Endothelial cell (in vitro differentiated cells): Measurements from ENCODE around the gene MYO3B. TPM values are rescaled to one million over a fixed set of nuclear protein-coding genes. Genes with fewer than 3 reads are reported as not detected.
"Not testable (repeated sequence)": the region's sequence is repeated elsewhere in the genome, so short reads cannot be mapped to it uniquely, and the experiment has no call there.

Experiments used
- DNase-seq: peaks from one replicate; pipeline ENCODE4 v3.0.0; 2021; ENCODE audit warnings: low spot score
- H3K27ac Mint-ChIP-seq: one replicate; pipeline ENCODE4 v1.8.0; 2021; ENCODE audit warnings: mixed read lengths, inconsistent platforms; ENCODE audit not compliant: unreplicated experiment
- H3K27me3 Mint-ChIP-seq: one replicate; pipeline ENCODE4 v1.8.0; 2021; ENCODE audit warnings: mild to moderate bottlenecking, moderate library complexity, mixed read lengths, inconsistent platforms; ENCODE audit not compliant: unreplicated experiment
- H3K36me3 Mint-ChIP-seq: one replicate; pipeline ENCODE4 v1.8.0; 2021; ENCODE audit warnings: mild to moderate bottlenecking, low read depth, mixed read lengths, inconsistent platforms; ENCODE audit not compliant: unreplicated experiment
- H3K4me1 Mint-ChIP-seq: one replicate; pipeline ENCODE4 v1.8.0; 2021; ENCODE audit warnings: mild to moderate bottlenecking, mixed read lengths, inconsistent platforms; ENCODE audit not compliant: unreplicated experiment
- H3K4me3 Mint-ChIP-seq: one replicate; pipeline ENCODE4 v1.8.0; 2021; ENCODE audit warnings: mild to moderate bottlenecking, mixed read lengths, inconsistent platforms; ENCODE audit not compliant: unreplicated experiment
- H3K9me3 Mint-ChIP-seq: one replicate; pipeline ENCODE4 v1.8.0; 2021; ENCODE audit warnings: mixed read lengths, inconsistent platforms; ENCODE audit not compliant: unreplicated experiment
- total RNA-seq: library from RNA; stranded (reverse); fragmentation: NEBNext Ultra II Directional; extraction: Animal tissue kit (Norgen Biotek cat#: 25700); gene quantifications from one replicate; pipeline ENCODE4 v1.2.1, GENCODE V29; 2021; ENCODE audit not compliant: unreplicated experiment
- TF ChIP-seq, protein P1 (sequence below): fragments of 200-600 bp; sonication (generic); IDR thresholded peaks from one replicate; pipeline ENCODE4 v1.5.0; 2021; ENCODE audit warnings: antibody characterized with exemption; ENCODE audit not compliant: unreplicated experiment

The MYO3B gene
- total RNA-seq, 1 donor from 2014 or later: 1.3 TPM

DNA sequence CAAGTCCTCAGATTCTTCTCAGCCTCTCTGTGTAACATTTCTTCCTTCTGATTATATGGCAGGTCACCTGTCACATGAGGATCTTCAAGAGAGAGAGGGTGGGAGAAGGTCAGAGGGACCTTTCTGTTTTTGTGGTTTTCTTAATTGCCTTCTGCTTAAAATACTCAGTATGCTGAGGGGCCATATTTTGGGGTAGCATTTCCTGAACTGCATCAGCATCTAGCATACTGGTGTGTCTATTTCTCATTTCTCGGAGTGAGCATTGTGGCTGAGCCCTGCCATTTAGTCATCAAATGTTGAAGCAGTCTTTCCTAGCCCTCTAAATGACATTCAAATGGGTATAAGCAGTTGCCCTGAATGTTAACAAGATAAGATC lies 162.7 kb downstream of the MYO3B start:
- no peaks in the 10 kb centered on the region for H3K36me3 Mint-ChIP-seq
- peaks cover 4% of the 10 kb centered on the region for H3K27me3 Mint-ChIP-seq
- TF ChIP-seq, protein P1, sequence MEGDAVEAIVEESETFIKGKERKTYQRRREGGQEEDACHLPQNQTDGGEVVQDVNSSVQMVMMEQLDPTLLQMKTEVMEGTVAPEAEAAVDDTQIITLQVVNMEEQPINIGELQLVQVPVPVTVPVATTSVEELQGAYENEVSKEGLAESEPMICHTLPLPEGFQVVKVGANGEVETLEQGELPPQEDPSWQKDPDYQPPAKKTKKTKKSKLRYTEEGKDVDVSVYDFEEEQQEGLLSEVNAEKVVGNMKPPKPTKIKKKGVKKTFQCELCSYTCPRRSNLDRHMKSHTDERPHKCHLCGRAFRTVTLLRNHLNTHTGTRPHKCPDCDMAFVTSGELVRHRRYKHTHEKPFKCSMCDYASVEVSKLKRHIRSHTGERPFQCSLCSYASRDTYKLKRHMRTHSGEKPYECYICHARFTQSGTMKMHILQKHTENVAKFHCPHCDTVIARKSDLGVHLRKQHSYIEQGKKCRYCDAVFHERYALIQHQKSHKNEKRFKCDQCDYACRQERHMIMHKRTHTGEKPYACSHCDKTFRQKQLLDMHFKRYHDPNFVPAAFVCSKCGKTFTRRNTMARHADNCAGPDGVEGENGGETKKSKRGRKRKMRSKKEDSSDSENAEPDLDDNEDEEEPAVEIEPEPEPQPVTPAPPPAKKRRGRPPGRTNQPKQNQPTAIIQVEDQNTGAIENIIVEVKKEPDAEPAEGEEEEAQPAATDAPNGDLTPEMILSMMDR: no peak
- H3K27ac Mint-ChIP-seq: no peak overlapping the region
- no peak overlapping the region for H3K4me3 Mint-ChIP-seq
- H3K9me3 Mint-ChIP-seq: no peaks in the 10 kb centered on the region
- peaks cover 11% of the 10 kb centered on the region for H3K4me1 Mint-ChIP-seq
- DNase-seq: no peak

DNA sequence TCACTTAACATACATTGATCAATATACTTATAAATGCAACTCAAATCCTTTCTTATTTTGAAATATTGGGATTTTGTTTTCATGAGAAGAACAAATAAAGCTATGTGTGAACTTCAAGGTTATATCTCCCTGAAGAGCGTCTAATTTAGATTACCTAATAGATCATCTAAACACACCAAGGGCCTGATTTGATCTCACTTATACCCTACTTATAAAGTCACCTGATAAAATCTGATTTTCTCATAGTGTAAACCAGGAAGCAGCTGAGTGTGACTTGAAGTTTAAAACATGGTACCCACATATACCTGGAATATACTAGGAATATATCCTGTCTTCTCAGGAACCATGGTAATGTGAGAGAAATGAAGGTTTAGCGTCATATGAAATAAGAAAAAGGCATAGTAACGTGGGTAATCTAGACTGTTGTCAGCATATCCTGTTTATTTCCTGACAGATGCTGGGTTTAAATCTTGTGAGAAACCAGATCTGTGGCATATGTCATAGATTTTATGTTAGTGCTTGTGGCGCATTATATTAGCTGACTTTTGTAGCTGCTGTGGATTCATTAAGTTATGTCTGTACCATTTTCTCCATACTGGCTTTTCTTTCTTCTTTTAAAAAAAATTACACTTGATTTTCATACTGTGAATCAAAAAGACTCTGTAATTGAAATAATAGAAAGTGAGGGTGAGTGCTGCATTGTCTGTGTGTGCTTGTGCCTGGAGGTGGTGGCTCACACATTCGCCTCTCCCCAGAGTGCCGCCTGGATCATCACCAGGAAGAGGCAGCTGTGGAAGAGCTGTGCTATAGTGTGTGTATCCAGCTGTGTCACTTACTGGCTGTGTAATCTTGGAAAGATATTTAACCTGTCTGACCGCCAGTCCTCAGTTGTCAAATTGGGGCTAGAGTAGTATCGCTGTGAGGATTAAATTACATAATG lies 164.0 kb downstream of the MYO3B start:
- H3K36me3 Mint-ChIP-seq: no peaks in the 10 kb centered on the region
- H3K4me3 Mint-ChIP-seq: no peak overlapping the region

DNA sequence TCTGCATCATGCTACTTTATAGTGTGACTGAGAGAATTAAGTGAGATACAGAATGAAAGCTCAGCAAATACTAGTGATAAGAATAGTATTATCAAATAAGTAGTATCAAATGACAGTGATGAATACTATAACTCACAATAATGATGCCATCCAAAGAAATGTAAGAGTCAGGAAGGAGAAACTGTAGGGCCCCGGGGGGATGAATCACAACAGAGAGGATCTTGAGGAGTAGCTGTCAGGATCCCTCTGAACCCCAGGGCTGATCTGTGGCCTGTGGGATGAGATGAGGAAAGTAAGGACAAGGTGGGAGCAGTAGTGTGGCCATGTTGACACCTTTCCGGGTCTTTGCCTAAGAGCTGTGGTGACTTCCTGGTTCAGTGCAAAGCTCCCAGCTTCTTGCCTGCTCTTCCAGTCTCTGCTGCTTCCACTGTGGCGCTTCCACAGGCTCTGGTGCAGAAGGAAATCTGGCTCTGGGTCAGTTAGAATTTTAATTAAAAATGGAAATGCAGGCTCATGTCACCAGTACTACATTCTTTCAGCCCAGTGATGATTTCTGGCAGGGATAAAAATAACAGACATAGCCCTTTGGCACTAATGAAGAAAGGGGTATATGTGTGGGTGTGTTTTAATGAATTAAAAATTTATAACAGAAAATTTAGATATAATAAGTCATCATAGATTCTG lies 166.9 kb downstream of the MYO3B start:
- DNase-seq: no peak
- Mint-ChIP-seq H3K4me3 (no peak overlapping the region), H3K27me3 (no peaks in the 10 kb centered on the region), H3K4me1 (peaks cover 15% of the 10 kb centered on the region), H3K36me3 (no peaks in the 10 kb centered on the region), H3K27ac (no peak overlapping the region), H3K9me3 (no peaks in the 10 kb centered on the region)
- TF ChIP-seq, protein P1: no peak

More for the DNA sequence above, 164.0 kb downstream of the MYO3B start:
- no peaks in the 10 kb centered on the region for H3K9me3 Mint-ChIP-seq
- no peak for DNase-seq
- TF ChIP-seq, protein P1: no peak
- peaks cover 11% of the 10 kb centered on the region for H3K4me1 Mint-ChIP-seq
- H3K27ac Mint-ChIP-seq: no peak overlapping the region
- H3K27me3 Mint-ChIP-seq: no peaks in the 10 kb centered on the region

DNA sequence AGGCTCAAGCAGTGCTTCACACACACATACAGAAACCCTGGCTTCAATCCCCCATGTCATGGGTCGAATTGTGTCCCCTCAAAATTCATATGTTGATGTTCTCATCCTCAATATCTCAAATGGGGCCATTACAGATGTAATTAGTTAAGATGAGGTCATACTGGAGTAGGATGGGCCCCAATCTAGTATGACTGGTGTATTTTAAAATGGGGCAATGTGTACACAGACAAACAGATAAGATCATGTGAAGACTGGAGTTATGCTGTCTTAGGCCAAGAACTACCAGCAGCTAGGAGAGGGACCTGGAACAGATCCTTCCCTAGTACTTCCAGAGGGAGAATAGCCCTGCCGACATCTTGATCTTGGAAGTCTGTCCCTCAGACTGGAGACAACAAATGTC lies 167.7 kb downstream of the MYO3B start:
- no peak overlapping the region for H3K27ac Mint-ChIP-seq
- H3K9me3 Mint-ChIP-seq: no peaks in the 10 kb centered on the region
- no peak for DNase-seq
- H3K4me1 Mint-ChIP-seq: peaks cover 19% of the 10 kb centered on the region
- no peaks in the 10 kb centered on the region for H3K27me3 Mint-ChIP-seq
- TF ChIP-seq, protein P1: no peak
- H3K36me3 Mint-ChIP-seq: no peaks in the 10 kb centered on the region
- H3K4me3 Mint-ChIP-seq: no peak overlapping the region

DNA sequence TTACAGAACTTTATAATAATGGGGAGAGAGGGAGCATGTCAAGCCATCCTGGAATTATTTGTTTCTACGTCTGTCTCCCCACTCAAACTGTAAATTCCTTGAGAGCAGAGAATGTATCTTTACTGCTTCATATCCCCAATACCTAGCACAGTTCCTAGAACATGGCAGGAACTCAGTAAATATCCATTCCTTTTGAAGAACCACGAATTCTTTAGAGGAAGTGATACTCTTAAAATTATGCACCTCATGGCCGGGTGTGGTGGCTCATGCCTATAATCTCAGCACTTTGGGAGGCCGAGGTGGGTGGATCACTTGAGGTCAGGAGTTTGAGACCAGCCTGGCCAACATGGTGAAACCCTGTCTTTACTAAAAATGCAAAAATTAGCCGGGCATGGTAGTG lies 171.3 kb downstream of the MYO3B start:
- H3K4me3 Mint-ChIP-seq, DNase-seq, H3K27me3 Mint-ChIP-seq, H3K36me3 Mint-ChIP-seq, H3K9me3 Mint-ChIP-seq, H3K27ac Mint-ChIP-seq: not testable (repeated sequence)
- H3K4me1 Mint-ChIP-seq: peaks cover 27% of the 10 kb centered on the region
